Measurements from ENCODE around the gene PGD.

- TF ChIP-seq EZH2 (IDR thresholded peaks at IDR 0.05) (no peak), CTCF (IDR thresholded peaks at IDR 0.05) (no peak), EZH2phosphoT487 (IDR thresholded peaks at IDR 0.05) (no peak)
Measured at GRCh38 chr1:10467078-10467477, 68.2 kb downstream of the PGD start.
